Mesothelial cell of epicardium (in vitro differentiated cells): ENCODE data around the gene BBS9. TPM values are rescaled to one million over a fixed set of nuclear protein-coding genes. Genes with fewer than 3 reads are reported as not detected.
A peak's percentile ranks its signal among the peaks of the same experiment; 100 is the strongest.

Experiments
- DNase-seq, 2 experiments: peaks; one replicate each; pipeline ENCODE4 v3.0.0; 2021; ENCODE audit warnings: low spot score in 2 of 2; ENCODE audit not compliant: unreplicated experiment in 2 of 2
- H3K27ac Mint-ChIP-seq: 2 replicates; pipeline ENCODE4 v1.8.0; 2021; ENCODE audit warnings: mixed read lengths
- H3K27me3 Mint-ChIP-seq: 2 replicates; pipeline ENCODE4 v1.8.0; 2021; ENCODE audit warnings: low read depth, mixed read lengths
- H3K36me3 Mint-ChIP-seq: 2 replicates; pipeline ENCODE4 v1.8.0; 2021; ENCODE audit warnings: mixed read lengths
- H3K4me1 Mint-ChIP-seq: 2 replicates; pipeline ENCODE4 v1.8.0; 2021; ENCODE audit warnings: mixed read lengths
- H3K4me3 Mint-ChIP-seq: 2 replicates; pipeline ENCODE4 v1.8.0; 2021; ENCODE audit warnings: mild to moderate bottlenecking, moderate library complexity, mixed read lengths
- H3K9me3 Mint-ChIP-seq: 2 replicates; pipeline ENCODE4 v1.8.0; 2021; ENCODE audit warnings: mixed read lengths
- CTCF ChIP-seq: fragments of 200-600 bp; sonication (generic); IDR thresholded peaks from one replicate; pipeline ENCODE4 v1.5.0; 2021; ENCODE audit warnings: antibody characterized with exemption; ENCODE audit not compliant: unreplicated experiment
- total RNA-seq: library from RNA; stranded (reverse); gene quantifications from 3 replicates; pipeline ENCODE4 v1.2.1, GENCODE V29; 2021

BBS9 gene
- total RNA-seq, 1 donor from 2014 or later = 26.9 TPM

DNA sequence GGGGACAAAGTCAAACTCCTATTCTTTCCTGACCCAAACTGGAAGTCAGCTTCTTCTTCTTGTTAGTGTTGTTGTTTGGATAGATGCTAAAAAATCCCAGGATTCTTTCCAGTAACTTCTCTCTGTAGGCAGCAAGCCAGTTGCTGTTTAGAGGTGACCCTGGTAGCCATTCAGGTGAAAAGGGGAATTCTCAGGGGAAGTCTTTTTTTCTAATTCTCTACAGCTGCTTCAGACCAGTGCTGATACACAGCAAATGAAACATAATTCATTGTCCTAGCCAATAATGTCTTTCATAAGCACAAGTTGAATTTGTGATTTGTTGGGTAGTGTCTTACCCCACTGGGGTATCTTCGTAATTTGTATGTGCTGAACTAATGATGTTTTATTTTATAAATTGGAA lies 357.3 kb downstream of the BBS9 start:
- no peak overlapping the region for H3K27ac Mint-ChIP-seq
- no peak for TF ChIP-seq CTCF

DNA sequence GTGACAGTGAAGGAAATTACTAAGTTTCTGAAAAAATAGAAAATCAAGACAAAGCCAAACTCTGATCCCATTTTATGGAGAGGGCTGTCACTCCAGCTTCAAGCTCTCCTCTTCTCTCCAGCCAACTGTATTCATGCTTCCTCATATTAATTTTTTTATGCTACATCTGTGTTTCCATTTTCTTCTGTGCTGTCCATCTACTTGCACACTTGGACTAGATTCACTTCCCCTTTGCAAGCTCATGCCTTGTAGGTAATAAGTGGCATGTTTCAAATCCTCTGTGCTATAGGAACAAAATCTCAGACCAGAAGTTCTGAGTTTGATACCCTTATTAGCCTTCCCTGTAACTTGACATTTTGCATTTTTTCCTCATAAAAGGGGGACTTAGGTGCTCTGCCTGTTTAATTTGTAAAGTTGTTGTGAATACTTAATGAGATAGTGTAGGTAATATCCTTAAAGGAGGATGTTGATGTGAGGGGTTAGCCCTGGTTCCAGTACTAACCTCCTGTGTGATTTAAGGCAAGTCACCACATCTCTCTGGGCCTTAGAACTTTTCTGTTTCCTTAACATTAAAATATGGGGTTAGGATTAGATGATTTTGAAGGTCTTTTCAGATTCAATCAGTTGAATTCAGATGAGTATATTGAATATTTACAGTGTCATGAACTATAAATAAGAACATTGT lies 358.8 kb downstream of the BBS9 start:
- DNase-seq = no peak
- TF ChIP-seq CTCF = no peak
- H3K4me3 Mint-ChIP-seq = no peak overlapping the region
- peaks cover 4% of the 10 kb centered on the region for H3K9me3 Mint-ChIP-seq
- H3K36me3 Mint-ChIP-seq = peaks cover 2% of the 10 kb centered on the region
- no peaks in the 10 kb centered on the region for H3K27me3 Mint-ChIP-seq
- H3K27ac Mint-ChIP-seq = no peak overlapping the region
- peaks cover 5% of the 10 kb centered on the region for H3K4me1 Mint-ChIP-seq

More for the DNA sequence above, 357.3 kb downstream of the BBS9 start:
- no peak for DNase-seq
- Mint-ChIP-seq H3K9me3 (peaks cover 9% of the 10 kb centered on the region), H3K36me3 (peaks cover 2% of the 10 kb centered on the region), H3K27me3 (no peaks in the 10 kb centered on the region), H3K4me3 (no peak overlapping the region), H3K4me1 (peaks cover 5% of the 10 kb centered on the region)

GRCh38 chr7:33494474-33494873 lies 365.1 kb downstream of the BBS9 start:
- Mint-ChIP-seq H3K9me3 (no peaks in the 10 kb centered on the region), H3K27me3 (no peaks in the 10 kb centered on the region), H3K36me3 (no peaks in the 10 kb centered on the region), H3K4me1 (peaks cover 18% of the 10 kb centered on the region), H3K4me3 (no peak overlapping the region), H3K27ac (peak overlapping the region; percentile 30)
- DNase-seq = no peak
- no peak for TF ChIP-seq CTCF

- Mint-ChIP-seq H3K4me1 (peaks cover 18% of the 10 kb centered on the region), H3K36me3 (no peaks in the 10 kb centered on the region), H3K9me3 (no peaks in the 10 kb centered on the region), H3K27ac (peak overlapping the region; percentile 30), H3K27me3 (no peaks in the 10 kb centered on the region), H3K4me3 (no peak overlapping the region)
- no peak for TF ChIP-seq CTCF
- DNase-seq = no peak
Measured at GRCh38 chr7:33495207-33495606, 365.8 kb downstream of the BBS9 start.

GRCh38 chr7:33497051-33497450 lies 367.7 kb downstream of the BBS9 start:
- peaks cover 18% of the 10 kb centered on the region for H3K4me1 Mint-ChIP-seq
- no peak overlapping the region for H3K27ac Mint-ChIP-seq

More at GRCh38 chr7:33497051-33497450, 367.7 kb downstream of the BBS9 start:
- Mint-ChIP-seq H3K36me3 (no peaks in the 10 kb centered on the region), H3K27me3 (no peaks in the 10 kb centered on the region), H3K9me3 (no peaks in the 10 kb centered on the region), H3K4me3 (no peak overlapping the region)
- DNase-seq = no peak
- TF ChIP-seq CTCF = no peak
